CD14-positive monocyte (primary cell): ENCODE measurements around the gene HDAC7. TPM values are rescaled to one million over a fixed set of nuclear protein-coding genes. Genes with fewer than 3 reads are reported as not detected.

Source experiments
- DNase-seq, 3 donors: peaks; one replicate each; pipeline ENCODE4 v3.0.0-alpha.2; 2011 to 2022
- H2AFZ ChIP-seq: 2 replicates; pipeline ENCODE4 v1.6.0; 2012; ENCODE audit warnings: mild to moderate bottlenecking, low read depth, low read length, inconsistent platforms; ENCODE audit not compliant: insufficient read depth, poor library complexity, severe bottlenecking
- H3K27ac ChIP-seq, 2 donors: 1 replicate in 1 of 2; 2 replicates in 1 of 2; pipeline ENCODE4 v1.5.1; 2012 to 2013; ENCODE audit warnings: low read length in 2 of 2, control low read depth in 1 of 2, inconsistent platforms in 1 of 2, low read depth in 1 of 2, mild to moderate bottlenecking in 1 of 2
- H3K27me3 ChIP-seq, 2 donors: one replicate each; pipeline versions ENCODE4 v1.6.0 to v1.6.1; 2011 to 2013; ENCODE audit warnings: low read length in 2 of 2; ENCODE audit not compliant: control insufficient read depth in 2 of 2, insufficient read depth in 2 of 2
- H3K36me3 ChIP-seq, 2 donors: replicated peaks in 1 of 2; 1 replicate in 1 of 2; 2 replicates in 1 of 2; pipeline versions ENCODE4 v1.5.1 to v1.6.1; 2012 to 2013; ENCODE audit warnings: low read length in 2 of 2, control low read depth in 1 of 2, inconsistent platforms in 1 of 2, mild to moderate bottlenecking in 1 of 2; ENCODE audit not compliant: insufficient read depth in 2 of 2, control insufficient read depth in 1 of 2
- H3K4me1 ChIP-seq, 2 donors: 1 replicate in 1 of 2; 2 replicates in 1 of 2; pipeline versions ENCODE4 v1.5.1 to v1.6.1; 2012 to 2013; ENCODE audit warnings: low read length in 2 of 2, control low read depth in 1 of 2, inconsistent platforms in 1 of 2, mild to moderate bottlenecking in 1 of 2, moderate library complexity in 1 of 2; ENCODE audit not compliant: insufficient read depth in 2 of 2, control insufficient read depth in 1 of 2
- H3K4me2 ChIP-seq: replicated peaks from 2 replicates; pipeline ENCODE3; 2012; ENCODE audit warnings: low read length, moderate library complexity, mild to moderate bottlenecking; ENCODE audit not compliant: poor library complexity, severe bottlenecking; ENCODE audit errors: extremely low read depth
- H3K4me3 ChIP-seq, 3 experiments: fragments of 200-600 bp in 1 of 3; sonication (generic) in 1 of 3; replicated peaks in 1 of 3; 1 replicate in 2 of 3; 2 replicates in 1 of 3; pipeline ENCODE4 v1.5.1; 2011 to 2013; ENCODE audit warnings: low read length in 3 of 3, mild to moderate bottlenecking in 3 of 3, control low read depth in 2 of 3, low read depth in 2 of 3, inconsistent platforms in 1 of 3, moderate library complexity in 1 of 3
- H3K79me2 ChIP-seq: 2 replicates; pipeline ENCODE4 v1.6.0; 2012; ENCODE audit warnings: mild to moderate bottlenecking, control low read depth, inconsistent platforms, low read length, moderate library complexity; ENCODE audit not compliant: insufficient read depth
- H3K9ac ChIP-seq: 2 replicates; pipeline ENCODE4 v1.6.0; 2017; ENCODE audit warnings: low read length, mild to moderate bottlenecking; ENCODE audit not compliant: insufficient read depth, poor library complexity, severe bottlenecking
- H3K9me3 ChIP-seq, 2 donors: replicated peaks in 1 of 2; 1 replicate in 1 of 2; 2 replicates in 1 of 2; pipeline versions ENCODE4 v1.5.1 to v1.6.1; 2012 to 2013; ENCODE audit warnings: low read length in 2 of 2, control low read depth in 1 of 2; ENCODE audit not compliant: control insufficient read depth in 1 of 2, insufficient read depth in 1 of 2
- H4K20me1 ChIP-seq: 2 replicates; pipeline ENCODE4 v1.6.0; 2012; ENCODE audit warnings: mild to moderate bottlenecking, low read length, control low read depth, moderate library complexity; ENCODE audit not compliant: insufficient read depth
- H3K27ac Mint-ChIP-seq, 7 donors: one replicate each; pipeline ENCODE4 v1.8.0; 2020; ENCODE audit warnings: mild to moderate bottlenecking in 7 of 7, mixed read lengths in 7 of 7, moderate library complexity in 6 of 7, inconsistent platforms in 2 of 7
- H3K27me3 Mint-ChIP-seq, 3 donors: one replicate each; pipeline ENCODE4 v1.8.0; 2021 to 2022; ENCODE audit warnings: low read depth in 3 of 3, mild to moderate bottlenecking in 3 of 3, mixed read lengths in 3 of 3, moderate library complexity in 3 of 3, inconsistent platforms in 1 of 3
- H3K36me3 Mint-ChIP-seq, 2 donors: one replicate each; pipeline ENCODE4 v1.8.0; 2020; ENCODE audit warnings: mixed read lengths in 2 of 2, inconsistent platforms in 1 of 2, mild to moderate bottlenecking in 1 of 2
- H3K4me1 Mint-ChIP-seq: one replicate; pipeline ENCODE4 v1.8.0; 2020; ENCODE audit warnings: mild to moderate bottlenecking, mixed read lengths
- H3K4me3 Mint-ChIP-seq, 2 donors: one replicate each; pipeline ENCODE4 v1.8.0; 2020; ENCODE audit warnings: mild to moderate bottlenecking in 2 of 2, mixed read lengths in 2 of 2, moderate library complexity in 1 of 2
- H3K9me3 Mint-ChIP-seq, 7 donors: one replicate each; pipeline ENCODE4 v1.8.0; 2020 to 2022; ENCODE audit warnings: mixed read lengths in 7 of 7, mild to moderate bottlenecking in 6 of 7, moderate library complexity in 6 of 7, inconsistent platforms in 2 of 7
- WGBS: methylation state at CpG from one replicate; pipeline ENCODE4 v1.1.5; 2013; ENCODE audit warnings: missing lambda C conversion rate; ENCODE audit not compliant: insufficient coverage; 5-methylcytosine and 5-hydroxymethylcytosine counted together
- intact Hi-C, 2 donors: fragments of 100-400 bp; cut with micrococcal nuclease; formaldehyde crosslinking; loops; one replicate each; pipeline versions ENCODE4 v1.15.0 to v1.15.1; 2023
- polyA plus RNA-seq, 3 donors: library from polyadenylated mRNA; depleted of rRNA in 1 of 3; unstranded in 2 of 3; stranded (reverse) in 1 of 3; fragments of 300-500 nt in 2 of 3; fragments of >200 nt in 1 of 3; fragmentation: Illumina TruSeq in 2 of 3; gene quantifications; 1 replicate in 2 of 3; 2 replicates in 1 of 3; pipeline ENCODE4 v1.2.3, GENCODE V29; 2012 to 2021
- TF ChIP-seq, protein P1 (sequence below): fragments of 200-600 bp; IDR thresholded peaks from one replicate; pipeline ENCODE4 v1.8.0; 2022; ENCODE audit warnings: antibody characterized with exemption, mild to moderate bottlenecking

HDAC7 gene
- polyA plus RNA-seq, 3 donors, result 5.9 to 79.2 (median 8.4) TPM

DNA sequence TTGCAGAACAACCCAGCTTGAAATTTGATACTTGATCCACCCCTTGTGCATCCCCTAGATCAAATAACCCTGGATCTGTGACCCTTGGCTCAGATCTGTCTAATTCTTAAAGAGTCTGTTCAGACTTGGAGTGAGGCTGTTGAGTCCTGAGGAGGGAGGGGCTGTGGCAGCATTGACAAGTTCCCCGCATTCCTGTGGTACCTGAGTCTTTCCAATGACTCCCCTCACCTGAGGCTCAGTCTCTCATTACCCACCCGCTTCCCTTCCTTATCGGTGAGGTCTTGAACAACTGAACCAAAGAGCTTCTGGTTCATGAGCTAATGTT is 16.1 kb upstream of the HDAC7 start:
- intact Hi-C loops, result loop anchor here (2.0 to 10.0 kb wide), 4 partner anchors 33 to 118 kb away; no protein-coding TSS in a partner anchor
- no peak overlapping the region for H2AFZ ChIP-seq
- H3K9me3 Mint-ChIP-seq, result no peaks in the 10 kb centered on the region
- no peaks in the 10 kb centered on the region for H3K79me2 ChIP-seq
- TF ChIP-seq, protein P1, sequence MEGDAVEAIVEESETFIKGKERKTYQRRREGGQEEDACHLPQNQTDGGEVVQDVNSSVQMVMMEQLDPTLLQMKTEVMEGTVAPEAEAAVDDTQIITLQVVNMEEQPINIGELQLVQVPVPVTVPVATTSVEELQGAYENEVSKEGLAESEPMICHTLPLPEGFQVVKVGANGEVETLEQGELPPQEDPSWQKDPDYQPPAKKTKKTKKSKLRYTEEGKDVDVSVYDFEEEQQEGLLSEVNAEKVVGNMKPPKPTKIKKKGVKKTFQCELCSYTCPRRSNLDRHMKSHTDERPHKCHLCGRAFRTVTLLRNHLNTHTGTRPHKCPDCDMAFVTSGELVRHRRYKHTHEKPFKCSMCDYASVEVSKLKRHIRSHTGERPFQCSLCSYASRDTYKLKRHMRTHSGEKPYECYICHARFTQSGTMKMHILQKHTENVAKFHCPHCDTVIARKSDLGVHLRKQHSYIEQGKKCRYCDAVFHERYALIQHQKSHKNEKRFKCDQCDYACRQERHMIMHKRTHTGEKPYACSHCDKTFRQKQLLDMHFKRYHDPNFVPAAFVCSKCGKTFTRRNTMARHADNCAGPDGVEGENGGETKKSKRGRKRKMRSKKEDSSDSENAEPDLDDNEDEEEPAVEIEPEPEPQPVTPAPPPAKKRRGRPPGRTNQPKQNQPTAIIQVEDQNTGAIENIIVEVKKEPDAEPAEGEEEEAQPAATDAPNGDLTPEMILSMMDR, result no peak
- no peak overlapping the region for H3K27ac ChIP-seq
- H3K4me1 Mint-ChIP-seq, result peaks cover 48% of the 10 kb centered on the region
- H3K4me1 ChIP-seq, result peaks cover 29 to 43% of the 10 kb centered on the region in 2 donors
- no peak overlapping the region for H3K4me3 ChIP-seq
- peaks cover 2 to 4% (median 4%) of the 10 kb centered on the region in 3 donors for H3K27me3 Mint-ChIP-seq
- no peaks in the 10 kb centered on the region for H4K20me1 ChIP-seq
- 100% methylated on average over 1 of the region's 3 CpGs for WGBS
- H3K27me3 ChIP-seq, result no peaks in the 10 kb centered on the region
- no peaks in the 10 kb centered on the region for H3K36me3 ChIP-seq
- H3K9ac ChIP-seq, result no peak overlapping the region
- H3K4me2 ChIP-seq, result no peak overlapping the region
- DNase-seq, result no peak
- H3K27ac Mint-ChIP-seq, result no peak overlapping the region
- H3K36me3 Mint-ChIP-seq, result no peaks in the 10 kb centered on the region
- no peaks in the 10 kb centered on the region for H3K9me3 ChIP-seq
- no peak overlapping the region for H3K4me3 Mint-ChIP-seq

DNA sequence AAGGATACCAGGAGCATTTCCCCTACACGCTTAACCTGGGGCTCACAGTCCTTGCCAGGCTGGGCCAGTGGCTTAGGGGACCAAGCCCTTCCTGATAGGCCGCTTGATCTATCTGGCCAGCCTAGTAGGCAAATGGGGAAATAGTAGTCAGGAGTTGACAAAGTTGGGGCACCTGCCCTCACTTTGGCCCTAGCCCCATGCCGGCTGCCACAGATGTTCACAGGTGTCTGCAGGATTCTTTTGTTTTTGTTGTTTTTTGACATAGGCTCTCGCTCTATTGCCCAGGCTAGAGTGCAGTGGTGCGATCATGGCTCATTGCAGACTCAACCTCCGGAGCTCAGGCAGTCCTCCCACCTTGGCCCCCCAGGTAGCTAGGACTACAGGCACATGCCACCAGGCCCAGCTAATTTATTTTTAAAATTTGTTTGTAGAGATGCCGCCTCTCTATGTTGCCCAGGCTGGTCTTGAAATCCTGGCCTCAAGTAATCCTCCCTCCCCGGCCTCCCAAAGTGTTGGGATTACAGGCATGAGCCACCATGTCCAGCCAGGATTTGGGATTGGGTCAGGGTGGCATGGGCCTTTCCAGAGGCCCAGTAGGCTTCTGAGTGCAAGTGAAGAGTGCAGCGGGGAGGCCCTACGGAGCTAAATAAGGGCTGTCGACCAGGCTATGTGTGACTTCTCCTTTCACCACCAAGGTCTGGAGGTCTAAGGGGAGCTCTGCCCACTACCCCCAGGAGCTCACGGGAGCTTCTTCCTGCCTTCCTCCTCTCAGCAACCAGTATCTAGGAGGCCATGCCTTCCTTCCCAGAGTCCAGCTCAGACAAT is 15.5 kb upstream of the HDAC7 start:
- Histone ChIP-seq H3K4me1 (peaks cover 35 to 49% of the 10 kb centered on the region in 2 donors), H3K36me3 (no peaks in the 10 kb centered on the region), H4K20me1 (no peaks in the 10 kb centered on the region), H3K27me3 (no peaks in the 10 kb centered on the region), H3K79me2 (no peaks in the 10 kb centered on the region), H2AFZ (peak overlapping the region; percentile 17), H3K9me3 (no peaks in the 10 kb centered on the region), H3K9ac (no peak overlapping the region), H3K27ac (no peak overlapping the region), H3K4me2 (peak overlapping the region; percentile 4), H3K4me3 (no peak overlapping the region)
- Mint-ChIP-seq H3K4me3 (no peak overlapping the region), H3K27ac (peak overlapping the region in 1 of 7 donors; percentile 57), H3K9me3 (no peaks in the 10 kb centered on the region), H3K36me3 (no peaks in the 10 kb centered on the region), H3K4me1 (peaks cover 54% of the 10 kb centered on the region), H3K27me3 (peaks cover 1 to 4% (median 2%) of the 10 kb centered on the region in 3 donors)
- 66% methylated on average over 10 of the region's 12 CpGs for WGBS
- intact Hi-C loops, result loop anchor here (5.0 to 10.0 kb wide), 3 partner anchors 33 to 118 kb away; no protein-coding TSS in a partner anchor
- TF ChIP-seq, protein P1, result no peak
- DNase-seq, result no peak
